Tibial nerve (tissue), 4 donors: ENCODE data around the gene EXD1. TPM values are rescaled to one million over a fixed set of nuclear protein-coding genes. Genes with fewer than 3 reads are reported as not detected.
A peak's percentile ranks its signal among the peaks of the same experiment; 100 is the strongest.
"Not testable (repeated sequence)": the region's sequence is repeated elsewhere in the genome, so short reads cannot be mapped to it uniquely, and the experiment has no call there.

Source experiments
- DNase-seq, 2 donors: peaks; one replicate each; pipeline ENCODE4 v3.0.0-alpha.2; 2019; ENCODE audit warnings: low spot score in 2 of 2
- H3K27ac ChIP-seq, 4 donors: fragments of 200-600 bp; sonication (generic) in 3 of 4; one replicate each; pipeline ENCODE4 v1.5.1; 2017 to 2019; ENCODE audit warnings: mild to moderate bottlenecking in 1 of 4
- H3K27me3 ChIP-seq, 2 donors: fragments of 200-600 bp; sonication (generic) in 1 of 2; one replicate each; pipeline versions ENCODE4 v1.5.1 to v1.6.0; 2017 to 2019
- H3K36me3 ChIP-seq, 3 donors: fragments of 200-600 bp; sonication (generic); one replicate each; pipeline ENCODE4 v1.5.1; 2018 to 2019
- H3K4me1 ChIP-seq, 4 donors: fragments of 200-600 bp; sonication (generic) in 3 of 4; one replicate each; pipeline ENCODE4 v1.5.1; 2017 to 2019
- H3K4me3 ChIP-seq, 4 donors: fragments of 200-600 bp; sonication (generic) in 3 of 4; one replicate each; pipeline ENCODE4 v1.5.1; 2017 to 2019; ENCODE audit warnings: mild to moderate bottlenecking in 1 of 4, moderate library complexity in 1 of 4
- H3K9me3 ChIP-seq, 4 donors: fragments of 200-600 bp; sonication (generic) in 3 of 4; one replicate each; pipeline ENCODE4 v1.5.1; 2017 to 2019
- CTCF ChIP-seq, 5 experiments: fragments of 200-600 bp in 3 of 5; fragments of 450-650 bp in 2 of 5; sonication (generic) in 3 of 5; IDR thresholded peaks; one replicate each; pipeline ENCODE4 v1.5.1; 2016 to 2019; ENCODE audit warnings: antibody characterized with exemption in 5 of 5, mild to moderate bottlenecking in 3 of 5, moderate library complexity in 2 of 5
- EP300 ChIP-seq, 2 donors: sonication (generic); formaldehyde crosslinking; IDR thresholded peaks; one replicate each; pipeline ENCODE4 v1.6.1; 2017; ENCODE audit warnings: antibody characterized with exemption in 2 of 2, mild to moderate bottlenecking in 1 of 2
- POLR2A ChIP-seq, 2 donors: fragments of 450-650 bp; IDR thresholded peaks; one replicate each; pipeline ENCODE4 v1.6.1; 2017; ENCODE audit warnings: antibody characterized with exemption in 2 of 2, mild to moderate bottlenecking in 2 of 2, moderate library complexity in 2 of 2
- WGBS, 2 donors: methylation state at CpG; one replicate each; pipeline ENCODE4 v1.1.5; 2018; 5-methylcytosine and 5-hydroxymethylcytosine counted together
- total RNA-seq, 4 donors: library from RNA; depleted of rRNA; stranded (reverse); fragments of >200 nt; gene quantifications; one replicate each; pipeline ENCODE4 v1.1.0, GENCODE V29; 2016

Gene EXD1
- total RNA-seq, 4 donors from 2014 or later, result not detected

GRCh38 chr15:41263891-41264351, 33.4 kb upstream of the EXD1 start:
- Histone ChIP-seq H3K27ac (no peak overlapping the region), H3K27me3 (no peaks in the 10 kb centered on the region)

GRCh38 chr15:41262571-41262970, 32.0 kb upstream of the EXD1 start:
- Histone ChIP-seq H3K4me1 (peaks cover 0 to 17% (median 0%) of the 10 kb centered on the region in 4 donors), H3K4me3 (no peak overlapping the region), H3K27me3 (no peaks in the 10 kb centered on the region), H3K27ac (no peak overlapping the region), H3K9me3 (no peaks in the 10 kb centered on the region), H3K36me3 (peaks cover 0 to 71% (median 0%) of the 10 kb centered on the region in 3 donors)
- no peak for DNase-seq
- WGBS, 2 donors, result 97% methylated on average over 8 of the region's 8 CpGs
- TF ChIP-seq CTCF (IDR thresholded peaks at IDR 0.05) (no peak), POLR2A (IDR thresholded peaks at IDR 0.05) (no peak), EP300 (IDR thresholded peaks at IDR 0.05) (no peak)

More at GRCh38 chr15:41263891-41264351, 33.4 kb upstream of the EXD1 start:
- no peak for DNase-seq
- WGBS, 2 donors, result 59 to 66% methylated on average over 6 of the region's 6 CpGs
- Histone ChIP-seq H3K9me3 (no peaks in the 10 kb centered on the region), H3K4me3 (no peak overlapping the region), H3K4me1 (peaks cover 0 to 10% (median 0%) of the 10 kb centered on the region in 4 donors), H3K36me3 (peaks cover 0 to 65% (median 0%) of the 10 kb centered on the region in 3 donors)
- TF ChIP-seq EP300 (IDR thresholded peaks at IDR 0.05), result no peak
- no peak for TF ChIP-seq CTCF (IDR thresholded peaks at IDR 0.05)
- TF ChIP-seq POLR2A (IDR thresholded peaks at IDR 0.05), result no peak

- WGBS, 2 donors, result 95 to 96% methylated on average over 7 of the region's 7 CpGs
- H3K4me3 ChIP-seq, H3K27me3 ChIP-seq, H3K27ac ChIP-seq, H3K9me3 ChIP-seq, DNase-seq: not testable (repeated sequence)
- peaks cover 0 to 26% (median 0%) of the 10 kb centered on the region in 4 donors for H3K4me1 ChIP-seq
- peaks cover 0 to 61% (median 0%) of the 10 kb centered on the region in 3 donors for H3K36me3 ChIP-seq
Observed at GRCh38 chr15:41260924-41261323, 30.4 kb upstream of the EXD1 start.

- H3K9me3 ChIP-seq, result no peaks in the 10 kb centered on the region
- no peaks in the 10 kb centered on the region for H3K27me3 ChIP-seq
- H3K27ac ChIP-seq, result peak overlapping the region in 1 of 4 donors; percentile 13
- WGBS, 2 donors, result 84 to 91% methylated on average over 12 of the region's 12 CpGs
- H3K4me1 ChIP-seq, result peaks cover 0 to 27% (median 0%) of the 10 kb centered on the region in 4 donors
- TF ChIP-seq CTCF (IDR thresholded peaks at IDR 0.05) (no peak), EP300 (IDR thresholded peaks at IDR 0.05) (no peak), POLR2A (IDR thresholded peaks at IDR 0.05) (no peak)
- peaks cover 0 to 54% (median 0%) of the 10 kb centered on the region in 3 donors for H3K36me3 ChIP-seq
- no peak overlapping the region for H3K4me3 ChIP-seq
- no peak for DNase-seq
Observed at GRCh38 chr15:41259546-41260189, 29.1 kb upstream of the EXD1 start.

- Histone ChIP-seq H3K27me3 (no peaks in the 10 kb centered on the region), H3K4me3 (no peak overlapping the region), H3K4me1 (peaks cover 0 to 27% (median 0%) of the 10 kb centered on the region in 4 donors), H3K9me3 (no peaks in the 10 kb centered on the region), H3K36me3 (peaks cover 0 to 50% (median 0%) of the 10 kb centered on the region in 3 donors), H3K27ac (no peak overlapping the region)
- DNase-seq, result no peak
- TF ChIP-seq POLR2A (IDR thresholded peaks at IDR 0.05) (no peak), EP300 (IDR thresholded peaks at IDR 0.05) (no peak), CTCF (IDR thresholded peaks at IDR 0.05) (no peak)
- 50 to 56% methylated on average over 3 of the region's 3 CpGs for WGBS, 2 donors
Observed at GRCh38 chr15:41258750-41259471, 28.4 kb upstream of the EXD1 start.
